Gastroesophageal sphincter (tissue), 3 donors: ENCODE data around the gene PIAS1.

ENCODE experiments used
- CTCF ChIP-seq, 4 experiments: fragments of 200-600 bp in 2 of 4; fragments of 450-650 bp in 2 of 4; sonication (generic) in 1 of 4; IDR thresholded peaks; one replicate each; pipeline ENCODE4 v1.5.1; 2017 to 2019; ENCODE audit warnings: antibody characterized with exemption in 4 of 4, mild to moderate bottlenecking in 2 of 4, moderate library complexity in 2 of 4
- POLR2AphosphoS5 ChIP-seq: sonication (generic); formaldehyde crosslinking; IDR thresholded peaks from one replicate; pipeline ENCODE4 v1.6.1; 2017; ENCODE audit warnings: antibody characterized with exemption

- TF ChIP-seq CTCF (IDR thresholded peaks at IDR 0.05) (no peak), POLR2AphosphoS5 (no peak)
These were observed 160.7 kb downstream of the PIAS1 start for GRCh38 chr15:68214838-68215254.
